HEK293 (cell line): ENCODE data around the gene MRRF.

Experiments
- CTCF ChIP-seq: fragments of 450-650 bp; formaldehyde crosslinking; IDR thresholded peaks from 2 replicates; pipeline ENCODE4 v1.5.1; 2016; ENCODE audit warnings: missing biosample characterization, missing genetic modification characterization
- PBX3 ChIP-seq: sonication (generic); formaldehyde crosslinking; IDR thresholded peaks from 2 replicates; pipeline ENCODE4 v1.8.1; 2022; ENCODE audit warnings: mild to moderate bottlenecking, moderate library complexity, missing genetic modification reagents
- REST ChIP-seq: fragments of 450-650 bp; formaldehyde crosslinking; IDR thresholded peaks from 2 replicates; pipeline ENCODE4 v1.5.1; 2016; ENCODE audit warnings: missing biosample characterization, missing genetic modification characterization
- ZBTB17 ChIP-seq: fragments of 450-650 bp; formaldehyde crosslinking; IDR thresholded peaks from 2 replicates; pipeline ENCODE4 v1.5.1; 2016; ENCODE audit warnings: missing biosample characterization, missing genetic modification characterization
- ZBTB48 ChIP-seq: fragments of 450-650 bp; formaldehyde crosslinking; IDR thresholded peaks from 2 replicates; pipeline ENCODE4 v1.5.1; 2016; ENCODE audit warnings: missing biosample characterization, missing genetic modification characterization
- ZBTB7A ChIP-seq: fragments of 450-650 bp; formaldehyde crosslinking; IDR thresholded peaks from 2 replicates; pipeline ENCODE4 v1.5.1; 2016; ENCODE audit warnings: low read depth, missing biosample characterization, missing genetic modification characterization
- ZFP41 ChIP-seq: fragments of 450-650 bp; formaldehyde crosslinking; IDR thresholded peaks from 2 replicates; pipeline ENCODE4 v1.5.1; 2016; ENCODE audit warnings: missing biosample characterization, missing genetic modification characterization, borderline replicate concordance
- ZNF138 ChIP-seq: fragments of 450-650 bp; formaldehyde crosslinking; IDR thresholded peaks from 2 replicates; pipeline ENCODE4 v1.5.1; 2016; ENCODE audit warnings: missing biosample characterization, missing genetic modification characterization, borderline replicate concordance
- ZNF670 ChIP-seq: fragments of 450-650 bp; formaldehyde crosslinking; IDR thresholded peaks from 2 replicates; pipeline ENCODE4 v1.5.1; 2016; ENCODE audit warnings: missing biosample characterization, missing genetic modification characterization, low read depth
- ZNF707 ChIP-seq: fragments of 450-650 bp; formaldehyde crosslinking; IDR thresholded peaks from 2 replicates; pipeline ENCODE4 v1.5.1; 2016; ENCODE audit warnings: missing biosample characterization, missing genetic modification characterization
- ZNF785 ChIP-seq: fragments of 450-650 bp; formaldehyde crosslinking; IDR thresholded peaks from 2 replicates; pipeline ENCODE4 v1.5.1; 2016; ENCODE audit warnings: missing biosample characterization, missing genetic modification characterization
- TF ChIP-seq, protein P1 (sequence below): fragments of 450-650 bp; formaldehyde crosslinking; IDR thresholded peaks from 2 replicates; pipeline ENCODE4 v1.5.1; 2016; ENCODE audit warnings: missing biosample characterization, missing genetic modification characterization, low read depth

GRCh38 chr9:122367065-122367464, 102.4 kb downstream of the MRRF start:
- no peak for TF ChIP-seq ZBTB48 (tag by site-specific recombination)
- no peak for TF ChIP-seq ZBTB17 (tag by site-specific recombination)
- no peak for TF ChIP-seq ZFP41 (tag by site-specific recombination)
- no peak for TF ChIP-seq ZNF138 (tag by site-specific recombination)
- TF ChIP-seq CTCF (tag by site-specific recombination), result no peak
- no peak for TF ChIP-seq ZNF785 (tag by site-specific recombination)
- no peak for TF ChIP-seq REST (tag by site-specific recombination)
- TF ChIP-seq PBX3 (CRISPR knock-in tag), result no peak
- TF ChIP-seq ZNF707 (tag by site-specific recombination), result no peak
- no peak for TF ChIP-seq ZBTB7A (tag by site-specific recombination)
- TF ChIP-seq ZNF670 (tag by site-specific recombination), result no peak
- TF ChIP-seq, protein P1, sequence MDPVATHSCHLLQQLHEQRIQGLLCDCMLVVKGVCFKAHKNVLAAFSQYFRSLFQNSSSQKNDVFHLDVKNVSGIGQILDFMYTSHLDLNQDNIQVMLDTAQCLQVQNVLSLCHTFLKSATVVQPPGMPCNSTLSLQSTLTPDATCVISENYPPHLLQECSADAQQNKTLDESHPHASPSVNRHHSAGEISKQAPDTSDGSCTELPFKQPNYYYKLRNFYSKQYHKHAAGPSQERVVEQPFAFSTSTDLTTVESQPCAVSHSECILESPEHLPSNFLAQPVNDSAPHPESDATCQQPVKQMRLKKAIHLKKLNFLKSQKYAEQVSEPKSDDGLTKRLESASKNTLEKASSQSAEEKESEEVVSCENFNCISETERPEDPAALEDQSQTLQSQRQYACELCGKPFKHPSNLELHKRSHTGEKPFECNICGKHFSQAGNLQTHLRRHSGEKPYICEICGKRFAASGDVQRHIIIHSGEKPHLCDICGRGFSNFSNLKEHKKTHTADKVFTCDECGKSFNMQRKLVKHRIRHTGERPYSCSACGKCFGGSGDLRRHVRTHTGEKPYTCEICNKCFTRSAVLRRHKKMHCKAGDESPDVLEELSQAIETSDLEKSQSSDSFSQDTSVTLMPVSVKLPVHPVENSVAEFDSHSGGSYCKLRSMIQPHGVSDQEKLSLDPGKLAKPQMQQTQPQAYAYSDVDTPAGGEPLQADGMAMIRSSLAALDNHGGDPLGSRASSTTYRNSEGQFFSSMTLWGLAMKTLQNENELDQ, result no peak
